HTR-8/SVneo (cell line): ENCODE measurements around the gene TM2D3.
"Not testable (repeated sequence)": the region's sequence is repeated elsewhere in the genome, so short reads cannot be mapped to it uniquely, and the experiment has no call there.

Experiments used
- DNase-seq: peaks from one replicate; pipeline ENCODE4 v3.0.0; 2011; ENCODE audit warnings: low spot score, mixed read lengths; ENCODE audit not compliant: insufficient read length
- FAIRE-seq: peaks from 2 replicates; lab custom pipeline; 2011; peaks lifted over from hg19 to GRCh38; lab: Jason Lieb, UNC

The TM2D3 gene

GRCh38 chr15:101657968-101658784 is 6.0 kb upstream of the TM2D3 start:
- DNase-seq (no peak), FAIRE-seq (no peak)

DNA sequence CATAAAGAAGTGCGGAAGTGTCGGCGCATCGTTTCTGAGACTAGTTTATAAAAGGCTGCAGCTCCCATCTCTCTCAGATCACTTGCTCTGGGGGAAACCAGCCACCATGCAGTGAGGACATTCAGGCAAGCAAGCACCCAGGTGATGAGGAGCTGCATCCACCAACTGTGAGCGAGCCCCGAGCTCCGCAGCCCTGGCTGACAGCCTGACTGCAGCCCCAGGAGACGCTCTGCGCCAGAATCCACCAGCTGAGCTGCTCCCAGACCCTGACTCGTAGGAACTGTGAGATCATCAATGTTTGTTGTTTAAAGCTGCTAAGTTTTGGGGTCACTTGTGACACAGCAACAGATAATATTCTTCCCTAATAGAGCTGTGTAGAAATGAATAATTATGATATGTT is 5.0 kb upstream of the TM2D3 start:
- DNase-seq (no peak), FAIRE-seq (no peak)

- not testable (repeated sequence) for DNase-seq, FAIRE-seq
Measured at GRCh38 chr15:101654624-101655337, 2.6 kb upstream of the TM2D3 start.

DNA sequence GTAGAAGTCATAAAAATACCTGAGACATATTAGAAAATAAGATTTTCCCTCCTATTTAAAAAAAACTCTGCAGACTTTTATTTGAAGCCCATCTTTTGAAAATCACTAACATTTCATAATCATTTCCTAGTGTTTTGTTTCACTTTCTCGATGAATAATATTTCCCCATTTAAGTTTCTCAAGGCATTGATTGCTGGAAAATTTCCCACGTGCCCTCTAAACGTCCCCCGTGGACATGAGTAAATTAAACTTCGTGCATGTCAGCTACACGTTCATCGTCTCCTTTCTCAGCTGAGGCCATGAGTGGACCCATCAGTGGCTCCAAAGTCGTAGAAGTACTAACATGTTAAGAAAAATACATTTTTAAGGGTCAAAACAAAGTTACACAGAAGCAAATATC is 2.0 kb upstream of the TM2D3 start:
- no peak for DNase-seq
- FAIRE-seq: no peak

GRCh38 chr15:101652786-101653430 is 727 bp upstream of the TM2D3 start:
- DNase-seq: no peak
- FAIRE-seq: no peak

GRCh38 chr15:101651554-101652097 is 555 bp downstream of the TM2D3 start:
- FAIRE-seq: no peak
- peak; percentile 28 for DNase-seq

DNA sequence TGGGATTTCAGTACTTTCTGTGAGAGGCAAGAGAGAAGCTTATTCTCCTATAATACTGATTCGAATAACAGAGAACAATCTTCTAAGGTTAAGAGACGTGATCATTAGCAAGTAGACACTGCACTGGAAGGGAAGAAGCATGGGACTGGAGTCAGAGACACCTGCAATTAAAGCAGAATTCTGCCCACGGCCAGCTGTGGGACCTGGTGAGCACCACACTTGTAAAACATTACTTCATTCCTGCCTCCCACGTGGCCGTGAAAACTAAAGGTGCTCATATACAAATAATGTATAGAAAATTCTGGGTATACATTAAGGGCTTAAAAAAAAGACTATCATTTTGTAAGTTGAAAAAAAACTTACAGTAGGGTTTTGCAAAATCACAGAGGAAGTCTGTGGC is 2.0 kb downstream of the TM2D3 start:
- no peak for DNase-seq
- FAIRE-seq: no peak

DNA sequence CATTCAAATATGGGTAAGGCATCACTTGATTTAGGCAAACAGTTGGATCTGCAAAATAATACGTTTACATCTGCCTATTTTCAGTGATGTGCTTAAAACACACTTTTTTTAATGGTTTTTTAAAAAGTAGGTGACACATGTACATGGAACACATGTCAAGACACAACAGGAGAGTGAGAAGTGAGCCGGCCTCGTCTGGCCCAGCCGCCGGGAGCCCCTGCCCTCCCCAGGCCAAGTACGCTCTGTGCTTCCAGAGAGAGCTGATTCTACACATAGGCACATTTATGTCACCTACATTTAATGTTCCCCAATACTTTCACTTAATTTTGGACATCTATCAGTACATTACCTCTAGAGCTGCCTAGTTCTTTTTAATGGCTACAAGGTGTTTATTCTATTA is 3.8 kb downstream of the TM2D3 start:
- FAIRE-seq (no peak), DNase-seq (no peak)

DNA sequence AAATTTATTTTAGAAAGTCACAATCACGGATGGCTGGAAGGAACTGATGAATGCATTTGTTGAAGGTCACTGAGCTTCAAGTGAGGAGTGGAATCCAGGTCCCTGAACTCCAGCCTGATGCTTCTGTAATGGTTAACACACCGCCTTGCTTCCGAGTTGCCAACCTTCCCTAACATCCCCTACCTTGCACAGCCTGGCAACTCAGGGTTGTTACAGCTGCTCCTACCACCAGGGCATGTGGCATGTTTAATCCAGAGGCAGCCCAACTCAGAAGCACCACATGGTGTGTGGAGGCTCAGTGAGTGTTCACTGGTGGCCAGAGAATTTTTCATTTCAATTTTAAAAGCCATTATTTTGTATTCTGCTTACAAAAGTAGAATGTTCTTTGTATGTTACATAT is 4.9 kb downstream of the TM2D3 start:
- FAIRE-seq: no peak

DNA sequence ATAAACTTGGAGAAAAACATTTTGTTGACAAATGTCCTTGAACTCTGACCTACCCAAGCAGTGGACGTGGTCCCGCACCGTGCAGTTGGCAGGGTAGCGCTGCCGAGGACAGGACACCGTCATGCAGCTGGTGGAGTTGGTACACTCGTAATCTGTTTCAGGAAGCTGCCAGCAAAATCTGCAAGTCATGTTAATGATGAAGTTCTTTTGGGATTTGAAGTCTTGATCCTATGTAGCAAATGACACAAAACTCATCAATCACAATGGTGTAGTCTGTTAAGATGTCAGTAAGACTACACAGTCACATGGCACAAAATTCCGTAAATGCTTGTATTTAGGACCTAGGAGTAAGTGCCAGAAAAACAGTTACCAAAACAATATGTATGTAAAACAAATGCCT is 5.5 kb downstream of the TM2D3 start:
- FAIRE-seq (no peak), DNase-seq (no peak)

More for the DNA sequence above, 4.9 kb downstream of the TM2D3 start:
- DNase-seq: no peak

DNA sequence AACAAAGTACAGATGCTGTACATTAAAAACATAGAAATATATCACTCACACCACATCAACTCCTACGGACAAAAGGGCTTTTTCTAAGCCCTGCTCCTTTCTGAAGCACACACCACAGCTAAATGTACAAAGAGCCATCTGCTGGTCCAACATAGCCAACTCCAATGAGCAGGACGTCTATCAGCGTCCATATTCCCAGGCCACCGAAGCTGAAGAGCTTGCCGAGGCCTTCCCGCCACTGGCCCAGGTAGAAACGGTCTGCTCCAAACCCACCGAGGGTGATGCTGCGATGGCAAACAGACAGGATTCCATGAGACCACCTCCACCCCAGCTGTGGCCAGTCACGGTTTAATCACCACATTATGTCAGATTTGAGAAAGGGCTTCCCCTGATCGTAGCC is 9.8 kb downstream of the TM2D3 start:
- FAIRE-seq: no peak
- no peak for DNase-seq

DNA sequence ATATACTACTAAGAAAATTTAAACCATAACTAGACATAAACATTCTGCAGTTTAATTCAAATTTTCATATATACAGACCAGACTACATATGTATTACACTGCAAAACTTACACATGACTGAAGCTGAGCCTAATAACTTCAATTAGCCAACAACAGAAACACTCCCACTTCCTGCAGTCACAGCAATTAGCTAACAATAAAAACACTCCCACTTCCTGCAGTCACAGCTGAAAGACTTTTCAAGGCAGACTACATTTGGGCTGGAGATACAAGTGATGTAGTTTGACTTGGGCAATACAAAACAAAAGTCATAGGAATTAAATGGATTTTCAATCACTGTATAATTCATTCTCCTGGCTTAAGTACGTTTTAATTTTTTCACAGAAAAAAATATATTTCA is 10.3 kb downstream of the TM2D3 start:
- DNase-seq (no peak), FAIRE-seq (no peak)

GRCh38 chr15:101641129-101641764 is 10.9 kb downstream of the TM2D3 start:
- DNase-seq: peak; percentile 36
- no peak for FAIRE-seq

DNA sequence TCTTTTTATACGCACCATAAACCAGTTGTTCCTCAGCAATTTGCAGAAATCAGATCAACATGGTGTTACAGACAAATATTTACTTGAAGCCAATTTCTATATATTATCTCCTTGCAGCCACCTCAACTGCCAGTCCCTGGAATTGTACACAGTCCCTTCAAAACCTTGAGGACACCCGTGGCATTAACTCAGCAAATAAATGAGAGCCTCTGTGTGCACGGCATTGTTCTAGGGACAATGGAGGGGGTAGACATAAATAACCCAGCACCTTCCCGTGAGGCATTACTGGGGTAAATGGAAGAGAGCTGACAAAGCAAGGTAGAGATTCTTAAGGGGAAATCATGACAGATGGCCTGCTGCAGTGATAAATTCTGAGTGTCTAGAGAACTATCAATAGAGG is 12.5 kb downstream of the TM2D3 start:
- DNase-seq: no peak
- FAIRE-seq: no peak

GRCh38 chr15:101637919-101638318 is 14.3 kb downstream of the TM2D3 start:
- DNase-seq (no peak), FAIRE-seq (no peak)

DNA sequence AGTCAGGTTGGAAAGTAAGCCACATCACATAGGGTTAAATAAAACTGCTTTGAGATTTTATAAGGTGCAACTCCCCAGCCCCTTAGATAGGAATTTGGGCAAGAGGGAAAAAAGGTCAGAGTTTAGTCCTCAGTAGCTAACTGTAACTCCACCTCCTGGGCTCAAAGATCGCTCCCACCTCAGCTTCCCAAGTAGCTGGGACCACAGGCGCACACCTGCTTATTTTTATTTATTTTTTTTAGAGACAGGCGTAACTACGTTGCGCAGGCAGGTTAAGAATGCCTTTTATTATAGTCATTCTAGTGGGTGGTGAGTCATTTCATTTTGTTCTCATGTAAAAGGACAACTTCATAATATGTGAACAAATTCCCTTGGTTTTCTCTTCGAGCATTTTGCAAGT is 14.7 kb downstream of the TM2D3 start:
- DNase-seq (no peak), FAIRE-seq (no peak)

DNA sequence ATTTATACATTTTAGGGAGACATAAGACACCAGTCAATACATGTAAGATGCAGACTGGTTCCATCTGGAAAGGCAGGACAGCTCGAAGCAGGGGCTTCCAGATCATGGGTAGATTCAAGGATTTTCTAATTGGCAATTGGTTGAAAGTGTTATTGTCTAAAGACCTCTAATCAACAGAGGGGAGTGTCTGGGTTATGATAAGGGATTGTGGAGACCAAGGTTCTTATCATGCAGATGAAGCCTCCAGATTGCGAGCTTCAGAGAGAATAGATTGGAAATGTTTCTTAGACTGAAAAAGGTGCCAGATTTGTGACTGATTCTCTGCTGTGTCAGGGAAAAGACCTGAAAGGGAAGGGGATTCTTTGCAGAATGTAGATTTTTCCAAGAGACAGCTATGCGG is 15.1 kb downstream of the TM2D3 start:
- no peak for FAIRE-seq
- DNase-seq: no peak

DNA sequence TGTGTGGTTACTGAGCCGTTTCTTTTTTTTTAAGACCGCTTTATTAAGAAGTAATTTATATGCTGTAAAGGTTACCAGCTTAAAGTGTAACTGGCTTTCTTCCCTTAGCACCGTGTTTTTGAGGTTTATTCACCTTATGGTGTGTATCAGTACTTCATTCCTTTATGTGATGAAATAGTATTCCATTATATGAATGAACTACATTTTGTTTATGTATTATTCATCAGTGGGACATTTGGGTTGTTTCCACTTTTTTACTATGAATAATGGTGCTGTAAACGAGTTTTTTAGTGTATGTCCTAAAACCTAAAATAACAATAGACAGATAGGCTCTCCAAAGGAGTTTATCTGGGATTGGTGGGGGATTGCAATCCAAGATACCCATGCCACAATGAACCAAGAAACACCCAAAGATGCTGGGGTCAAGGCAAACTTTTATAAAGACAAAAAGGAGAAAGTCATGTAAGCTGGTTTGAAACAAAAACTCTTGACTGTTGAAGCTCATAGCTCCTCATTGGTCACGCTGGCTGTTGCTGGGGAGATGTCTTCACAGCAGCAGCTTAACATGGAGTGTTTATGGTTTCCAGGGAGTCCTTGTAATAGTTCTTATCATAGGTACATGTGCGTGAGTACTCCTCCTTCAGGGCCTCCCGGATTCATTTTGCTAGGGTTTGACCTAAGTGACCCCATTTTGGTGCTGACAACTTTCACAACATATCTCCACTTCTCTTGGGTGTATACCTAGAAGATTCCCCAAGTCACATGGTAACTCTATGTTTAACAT is 16.0 kb downstream of the TM2D3 start:
- FAIRE-seq (no peak), DNase-seq (no peak)

- FAIRE-seq (no peak), DNase-seq (no peak)
Measured at GRCh38 chr15:101633356-101633755, 18.8 kb downstream of the TM2D3 start.

GRCh38 chr15:101626729-101627128 is 25.5 kb downstream of the TM2D3 start:
- not testable (repeated sequence) for DNase-seq, FAIRE-seq
